ENCODE data around the gene NYAP2. TPM values are rescaled to one million over a fixed set of nuclear protein-coding genes. Genes with fewer than 3 reads are reported as not detected.

NYAP2 gene
- total RNA-seq, 2 donors from 2014 or later = 0.05 to 0.12 TPM

DNA sequence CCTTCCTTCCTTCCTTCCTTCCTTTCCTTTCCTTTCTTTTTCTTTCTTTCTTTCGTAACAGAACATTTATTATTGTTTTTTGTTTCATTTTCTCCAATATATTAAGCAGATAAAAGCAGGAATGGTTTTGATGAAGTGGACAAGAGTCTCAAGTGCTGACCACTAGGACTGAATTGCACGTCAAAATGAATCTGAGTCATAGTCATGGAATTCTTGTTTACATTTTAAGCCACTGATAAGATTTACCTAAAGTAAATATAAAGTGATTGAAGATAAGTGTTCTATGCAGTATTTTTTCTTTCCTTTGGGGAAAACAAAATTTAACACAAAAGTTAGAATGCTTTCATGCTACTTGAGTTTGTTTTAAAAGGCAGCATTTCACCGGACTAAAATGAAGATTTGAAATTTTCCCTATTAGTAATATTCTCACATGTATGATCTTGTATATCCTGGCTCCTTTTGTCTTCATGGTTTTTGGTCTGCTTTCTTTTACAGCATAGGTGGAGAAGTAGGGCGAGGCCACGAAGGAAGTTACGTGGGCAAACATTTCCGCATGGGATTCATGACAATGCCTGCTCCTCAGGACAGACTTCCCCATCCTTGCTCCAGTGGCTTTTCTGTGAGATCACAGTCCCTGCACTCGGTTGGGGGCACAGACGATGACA is 113.5 kb downstream of the NYAP2 start:
- no peak overlapping the region for H3K9ac ChIP-seq (ENCODE audit: low read depth in 2 of 2, low read length in 2 of 2)
- no peak overlapping the region for H3K27ac ChIP-seq
- no peaks in the 10 kb centered on the region for H3K4me1 ChIP-seq
- intact Hi-C loops (cut with DNase I) = no loop called here
- no peak overlapping the region for H3K4me3 ChIP-seq
- H3K27me3 ChIP-seq = no peaks in the 10 kb centered on the region
- H3K9me3 ChIP-seq = no peaks in the 10 kb centered on the region
- no peaks in the 10 kb centered on the region for H3K36me3 ChIP-seq
- no peak for DNase-seq
- no peak for TF ChIP-seq CTCF (IDR thresholded peaks at IDR 0.05)

DNA sequence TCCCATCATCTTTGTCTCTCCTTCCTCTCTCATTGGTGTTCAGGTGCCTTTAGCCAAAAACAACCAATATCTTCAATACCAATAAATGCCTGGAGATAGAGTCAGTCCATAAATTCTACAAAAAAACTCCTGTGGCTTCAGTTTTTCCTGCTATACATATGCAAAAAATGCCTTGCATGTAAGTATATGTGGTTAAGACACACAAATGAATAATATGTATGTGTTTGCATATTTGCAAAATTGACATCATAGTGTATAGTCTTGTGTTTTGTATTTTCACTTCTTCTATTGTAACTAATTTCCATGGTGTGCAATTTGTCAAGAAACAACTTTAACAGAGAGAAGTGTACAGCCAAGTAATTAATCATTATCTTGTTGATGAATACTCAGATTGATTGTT is 115.5 kb downstream of the NYAP2 start:
- no peaks in the 10 kb centered on the region for H3K9me3 ChIP-seq
- H3K4me3 ChIP-seq = no peak overlapping the region
- H3K36me3 ChIP-seq = no peaks in the 10 kb centered on the region
- no peak overlapping the region for H3K9ac ChIP-seq (ENCODE audit: low read depth in 2 of 2, low read length in 2 of 2)
- H3K27me3 ChIP-seq = no peaks in the 10 kb centered on the region
- no peak for DNase-seq
- no peak for TF ChIP-seq CTCF (IDR thresholded peaks at IDR 0.05)
- H3K4me1 ChIP-seq = no peaks in the 10 kb centered on the region
- H3K27ac ChIP-seq = no peak overlapping the region
- intact Hi-C loops (cut with DNase I) = no loop called here

- TF ChIP-seq CTCF (IDR thresholded peaks at IDR 0.05) = no peak
- H3K27ac ChIP-seq = no peak overlapping the region
- H3K36me3 ChIP-seq = no peaks in the 10 kb centered on the region
- intact Hi-C loops (cut with DNase I) = no loop called here
- H3K9me3 ChIP-seq = no peaks in the 10 kb centered on the region
- no peak overlapping the region for H3K4me3 ChIP-seq
- no peaks in the 10 kb centered on the region for H3K4me1 ChIP-seq
- no peak overlapping the region for H3K9ac ChIP-seq (ENCODE audit: low read depth in 2 of 2, low read length in 2 of 2)
- no peaks in the 10 kb centered on the region for H3K27me3 ChIP-seq
- no peak for DNase-seq
Measured at GRCh38 chr2:225526760-225527390, 127.4 kb downstream of the NYAP2 start.

- no peak overlapping the region for H3K9ac ChIP-seq (ENCODE audit: low read depth in 2 of 2, low read length in 2 of 2)
- H3K36me3 ChIP-seq = no peaks in the 10 kb centered on the region
- no peaks in the 10 kb centered on the region for H3K4me1 ChIP-seq
- intact Hi-C loops (cut with DNase I) = no loop called here
- no peaks in the 10 kb centered on the region for H3K9me3 ChIP-seq
- no peak for TF ChIP-seq CTCF (IDR thresholded peaks at IDR 0.05)
- H3K4me3 ChIP-seq = no peak overlapping the region
- no peaks in the 10 kb centered on the region for H3K27me3 ChIP-seq
- DNase-seq = no peak
- no peak overlapping the region for H3K27ac ChIP-seq
Measured at GRCh38 chr2:225531559-225531958, 132.0 kb downstream of the NYAP2 start.

GRCh38 chr2:225532096-225532495 is 132.6 kb downstream of the NYAP2 start:
- Histone ChIP-seq H3K9ac (ENCODE audit: low read depth in 2 of 2, low read length in 2 of 2) (no peak overlapping the region), H3K9me3 (no peaks in the 10 kb centered on the region), H3K27ac (no peak overlapping the region), H3K27me3 (no peaks in the 10 kb centered on the region), H3K4me1 (no peaks in the 10 kb centered on the region), H3K36me3 (no peaks in the 10 kb centered on the region), H3K4me3 (no peak overlapping the region)
- DNase-seq = no peak
- intact Hi-C loops (cut with DNase I) = no loop called here
- no peak for TF ChIP-seq CTCF (IDR thresholded peaks at IDR 0.05)
